ENCODE results near the gene SLC18B1. TPM values are rescaled to one million over a fixed set of nuclear protein-coding genes. Genes with fewer than 3 reads are reported as not detected.

SLC18B1 gene
- total and polyA plus RNA-seq, 2 of the 8 experiments (the other 6 are each of a cell fraction or from before 2014, with no cell fraction given), result 17.2 to 23.4 TPM

- TF ChIP-seq CHD7 (IDR thresholded peaks at IDR 0.05; ENCODE audit: insufficient replicate concordance, low read length) (peak; percentile 7), RXRA (IDR thresholded peaks at IDR 0.05; ENCODE audit: insufficient read depth, low read depth, low read length) (no peak)
Observed at GRCh38 chr6:132818404-132819359, 20.2 kb upstream of the SLC18B1 start (continued).

Measured in H1 (cell line).